HL-60 (cell line): ENCODE data around the gene SCYL1.

Source experiments
- CTCF ChIP-seq: IDR thresholded peaks from one replicate; pipeline ENCODE4 v1.5.1; 2011; ENCODE audit warnings: low read length, control low read depth, inconsistent platforms; ENCODE audit not compliant: insufficient read depth
- GABPA ChIP-seq: IDR thresholded peaks from 2 replicates; pipeline ENCODE4 v1.6.1; 2012; ENCODE audit warnings: low read depth
- POLR2AphosphoS5 ChIP-seq: IDR thresholded peaks from 2 replicates; pipeline ENCODE4 v1.6.1; 2012; ENCODE audit warnings: low read depth
- REST ChIP-seq: IDR thresholded peaks from 2 replicates; pipeline ENCODE4 v1.6.1; 2012; ENCODE audit warnings: low read depth; ENCODE audit not compliant: insufficient replicate concordance
- SPI1 ChIP-seq: IDR thresholded peaks from 2 replicates; pipeline ENCODE4 v1.6.1; 2012; ENCODE audit warnings: low read depth, mild to moderate bottlenecking, borderline replicate concordance

DNA sequence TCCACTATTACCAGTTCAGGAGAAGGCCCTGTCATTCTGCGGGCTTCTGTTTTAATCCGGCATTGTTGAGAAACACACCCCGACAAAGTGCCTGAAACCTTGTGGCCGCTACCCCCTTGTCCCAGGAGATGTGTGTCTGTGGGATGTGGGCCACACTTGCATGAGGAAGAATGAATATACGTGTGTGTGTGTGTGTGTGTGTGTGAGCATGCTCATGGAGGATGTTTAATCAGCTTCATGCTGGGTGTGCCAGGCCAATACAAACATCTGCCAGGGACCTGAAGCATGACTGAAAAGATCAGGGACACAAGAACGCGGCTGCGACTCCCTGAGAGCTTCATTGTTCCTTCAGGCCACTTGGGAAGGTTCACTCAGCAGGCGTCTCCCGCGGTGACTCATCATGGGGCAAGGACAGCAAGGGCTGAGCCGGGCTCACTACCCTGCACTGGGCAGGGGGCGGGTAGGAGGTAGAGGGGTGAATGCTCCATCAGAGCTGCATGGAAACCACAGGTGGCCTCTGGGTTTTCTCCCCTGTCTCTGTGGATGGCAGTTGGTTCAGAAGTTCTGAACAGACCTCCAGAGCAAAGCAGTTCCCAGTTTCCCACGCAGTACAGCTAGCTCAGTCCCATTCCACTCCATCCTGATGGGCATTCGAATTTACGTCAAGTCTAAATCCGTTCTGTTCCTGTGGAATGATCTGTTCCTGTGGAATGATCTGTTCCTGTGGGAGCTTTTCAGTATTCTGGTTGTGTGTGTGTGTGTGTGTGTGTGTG is 33.1 kb upstream of the SCYL1 start:
- TF ChIP-seq CTCF = no peak
- no peak for TF ChIP-seq REST
- TF ChIP-seq POLR2AphosphoS5 = peak; percentile 36; the same call in 1 of the 2 replicates
- no peak for TF ChIP-seq GABPA
- no peak for TF ChIP-seq SPI1
